ENCODE data around the gene CPHXL2. TPM values are rescaled to one million over a fixed set of nuclear protein-coding genes. Genes with fewer than 3 reads are reported as not detected.

Gene CPHXL2
- total and polyA plus RNA-seq, 2 donors (not counting 1 experiment from before 2014, with no cell fraction given), result not detected

- intact Hi-C loops (cut with micrococcal nuclease), result loop anchor here (2.0 kb wide), 1 partner anchor 67 kb away; no protein-coding TSS in a partner anchor
- no peaks in the 10 kb centered on the region for H3K9me3 ChIP-seq (ENCODE audit: control extremely low read depth in 1 of 3, control insufficient read depth in 2 of 3, insufficient read depth in 1 of 3, low read length in 2 of 3)
- DNase-seq, result no peak
- no peak overlapping the region for H3K4me3 Mint-ChIP-seq
- H3K9ac ChIP-seq (ENCODE audit: low read length), result no peak overlapping the region
- ChIA-PET CTCF (no interaction called here), POLR2A (interaction anchor here (0.6 kb wide), 1 partner anchor 335 kb away, joined by 7 read pairs; no protein-coding TSS in a partner anchor)
- H3K27ac ChIP-seq (ENCODE audit: low read length in 2 of 2), result no peak overlapping the region
- 89% methylated on average over 3 of the region's 5 CpGs for WGBS (ENCODE audit: insufficient coverage)
- H3K36me3 ChIP-seq (replicated peaks in 1 of 2; ENCODE audit: control extremely low read depth in 1 of 2, control insufficient read depth in 1 of 2, extremely low read depth in 1 of 2, insufficient read depth in 2 of 2, low read length in 1 of 2), result no peaks in the 10 kb centered on the region
- no peak overlapping the region for H3K27ac Mint-ChIP-seq
- no peak overlapping the region for H3K4me3 ChIP-seq (ENCODE audit: control extremely low read depth in 1 of 5, extremely low read depth in 1 of 5, insufficient read depth in 1 of 5, low read depth in 2 of 5, low read length in 4 of 5)
- H2AFZ ChIP-seq (ENCODE audit: insufficient read depth, low read depth, low read length, poor library complexity, severe bottlenecking), result no peak overlapping the region
- no peaks in the 10 kb centered on the region for H3K9me3 Mint-ChIP-seq (ENCODE audit: insufficient read depth)
- H3K4me2 ChIP-seq (replicated peaks; ENCODE audit: low read depth, low read length, poor library complexity, severe bottlenecking), result no peak overlapping the region
- no peaks in the 10 kb centered on the region for H3K4me1 ChIP-seq (ENCODE audit: control insufficient read depth in 2 of 2, insufficient read depth in 2 of 2, low read length in 2 of 2)
- H3K27me3 Mint-ChIP-seq, result no peaks in the 10 kb centered on the region
- no peaks in the 10 kb centered on the region for H3K79me2 ChIP-seq (ENCODE audit: control insufficient read depth, insufficient read depth, low read length)
- TF ChIP-seq EZH2 (IDR thresholded peaks at IDR 0.05; ENCODE audit: borderline replicate concordance, insufficient read depth, low read depth, low read length, poor library complexity, severe bottlenecking), result no peak
- TF ChIP-seq, protein P1, sequence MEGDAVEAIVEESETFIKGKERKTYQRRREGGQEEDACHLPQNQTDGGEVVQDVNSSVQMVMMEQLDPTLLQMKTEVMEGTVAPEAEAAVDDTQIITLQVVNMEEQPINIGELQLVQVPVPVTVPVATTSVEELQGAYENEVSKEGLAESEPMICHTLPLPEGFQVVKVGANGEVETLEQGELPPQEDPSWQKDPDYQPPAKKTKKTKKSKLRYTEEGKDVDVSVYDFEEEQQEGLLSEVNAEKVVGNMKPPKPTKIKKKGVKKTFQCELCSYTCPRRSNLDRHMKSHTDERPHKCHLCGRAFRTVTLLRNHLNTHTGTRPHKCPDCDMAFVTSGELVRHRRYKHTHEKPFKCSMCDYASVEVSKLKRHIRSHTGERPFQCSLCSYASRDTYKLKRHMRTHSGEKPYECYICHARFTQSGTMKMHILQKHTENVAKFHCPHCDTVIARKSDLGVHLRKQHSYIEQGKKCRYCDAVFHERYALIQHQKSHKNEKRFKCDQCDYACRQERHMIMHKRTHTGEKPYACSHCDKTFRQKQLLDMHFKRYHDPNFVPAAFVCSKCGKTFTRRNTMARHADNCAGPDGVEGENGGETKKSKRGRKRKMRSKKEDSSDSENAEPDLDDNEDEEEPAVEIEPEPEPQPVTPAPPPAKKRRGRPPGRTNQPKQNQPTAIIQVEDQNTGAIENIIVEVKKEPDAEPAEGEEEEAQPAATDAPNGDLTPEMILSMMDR (IDR thresholded peaks at IDR 0.05), result no peak
- no peak for ATAC-seq (ENCODE audit: low read depth)
- no peaks in the 10 kb centered on the region for H3K27me3 ChIP-seq (replicated peaks in 1 of 4; ENCODE audit: control extremely low read depth in 1 of 4, control insufficient read depth in 3 of 4, insufficient read depth in 4 of 4, low read length in 3 of 4)
- H3K4me1 Mint-ChIP-seq, result no peaks in the 10 kb centered on the region
- H4K20me1 ChIP-seq (ENCODE audit: control insufficient read depth, insufficient read depth, low read length, poor library complexity, severe bottlenecking), result no peaks in the 10 kb centered on the region
Measured at GRCh38 chr16:75697571-75697970, 20.8 kb upstream of the CPHXL2 start.

- ATAC-seq (ENCODE audit: low read depth) (no peak), DNase-seq (no peak)
- no peak overlapping the region for H3K4me2 ChIP-seq (replicated peaks; ENCODE audit: low read depth, low read length, poor library complexity, severe bottlenecking)
- no peak overlapping the region for H3K4me3 Mint-ChIP-seq
- no peaks in the 10 kb centered on the region for H3K4me1 Mint-ChIP-seq
- POLR2A ChIA-PET, result no interaction called here
- H3K4me1 ChIP-seq (ENCODE audit: control insufficient read depth in 2 of 2, insufficient read depth in 2 of 2, low read length in 2 of 2), result no peaks in the 10 kb centered on the region
- no peaks in the 10 kb centered on the region for H3K27me3 Mint-ChIP-seq
- no peak overlapping the region for H3K27ac ChIP-seq (ENCODE audit: low read length in 2 of 2)
- H3K4me3 ChIP-seq (ENCODE audit: control extremely low read depth in 1 of 5, extremely low read depth in 1 of 5, insufficient read depth in 1 of 5, low read depth in 2 of 5, low read length in 4 of 5), result no peak overlapping the region
- no peak overlapping the region for H2AFZ ChIP-seq (ENCODE audit: insufficient read depth, low read depth, low read length, poor library complexity, severe bottlenecking)
- TF ChIP-seq, protein P1 (IDR thresholded peaks at IDR 0.05), result no peak
- no peak for TF ChIP-seq EZH2 (IDR thresholded peaks at IDR 0.05; ENCODE audit: borderline replicate concordance, insufficient read depth, low read depth, low read length, poor library complexity, severe bottlenecking)
- H3K9me3 Mint-ChIP-seq (ENCODE audit: insufficient read depth), result no peaks in the 10 kb centered on the region
- WGBS (ENCODE audit: insufficient coverage), result 83% methylated on average over 5 of the region's 6 CpGs
- H4K20me1 ChIP-seq (ENCODE audit: control insufficient read depth, insufficient read depth, low read length, poor library complexity, severe bottlenecking), result no peaks in the 10 kb centered on the region
- H3K27ac Mint-ChIP-seq, result no peak overlapping the region
- no peak overlapping the region for H3K9ac ChIP-seq (ENCODE audit: low read length)
- H3K27me3 ChIP-seq (replicated peaks in 1 of 4; ENCODE audit: control extremely low read depth in 1 of 4, control insufficient read depth in 3 of 4, insufficient read depth in 4 of 4, low read length in 3 of 4), result no peaks in the 10 kb centered on the region
- no peaks in the 10 kb centered on the region for H3K79me2 ChIP-seq (ENCODE audit: control insufficient read depth, insufficient read depth, low read length)
- CTCF ChIA-PET, result interaction anchor here (0.9 to 1.1 kb wide), 3 partner anchors 47 to 496 kb away, joined by 3 to 5 read pairs (median 3); no protein-coding TSS in a partner anchor
- no peaks in the 10 kb centered on the region for H3K36me3 ChIP-seq (replicated peaks in 1 of 2; ENCODE audit: control extremely low read depth in 1 of 2, control insufficient read depth in 1 of 2, extremely low read depth in 1 of 2, insufficient read depth in 2 of 2, low read length in 1 of 2)
- no peaks in the 10 kb centered on the region for H3K9me3 ChIP-seq (ENCODE audit: control extremely low read depth in 1 of 3, control insufficient read depth in 2 of 3, insufficient read depth in 1 of 3, low read length in 2 of 3)
- intact Hi-C loops (cut with micrococcal nuclease), result loop anchor here (2.0 kb wide), 1 partner anchor 69 kb away; no protein-coding TSS in a partner anchor
Measured at GRCh38 chr16:75695708-75696107, 18.9 kb upstream of the CPHXL2 start.

Measured in B cell (primary cell).